ENCODE results near the gene ATP10D. TPM values are rescaled to one million over a fixed set of nuclear protein-coding genes. Genes with fewer than 3 reads are reported as not detected.

The ATP10D gene
- total RNA-seq, 1 experiment from 2014 or later = 3.8 TPM

GRCh38 chr4:47499700-47500099 lies 14.6 kb downstream of the ATP10D start:
- no peak overlapping the region for H2BK12ac ChIP-seq (ENCODE audit: insufficient read length, low read depth, low read length)
- no peaks in the 10 kb centered on the region; a peak in 1 of 7 replicates for H3K36me3 Mint-ChIP-seq (ENCODE audit: insufficient read depth in 1 of 3, low read depth in 3 of 3)
- H3K14ac ChIP-seq (ENCODE audit: insufficient read depth, low read length) = no peak overlapping the region
- H3K27ac ChIP-seq (ENCODE audit: insufficient read length, low read depth, low read length) = no peak overlapping the region
- H2BK120ac ChIP-seq (ENCODE audit: low read depth, low read length, poor library complexity, severe bottlenecking) = no peak overlapping the region
- H3K27me3 Mint-ChIP-seq (ENCODE audit: low read depth) = no peaks in the 10 kb centered on the region
- H3K79me2 ChIP-seq (ENCODE audit: insufficient read depth, low read length) = no peaks in the 10 kb centered on the region
- H2BK20ac ChIP-seq (ENCODE audit: low read depth, low read length, poor library complexity, severe bottlenecking) = no peak overlapping the region
- H2AFZ ChIP-seq (ENCODE audit: low read length) = no peak overlapping the region
- no peaks in the 10 kb centered on the region for H3K23me2 ChIP-seq (ENCODE audit: insufficient read length, low read depth, low read length, poor library complexity, severe bottlenecking)
- no peak for DNase-seq
- H4K5ac ChIP-seq (ENCODE audit: insufficient read length, low read depth, low read length) = no peak overlapping the region
- no peaks in the 10 kb centered on the region for H3K27me3 ChIP-seq (ENCODE audit: insufficient read depth, low read length)
- H3K18ac ChIP-seq (ENCODE audit: insufficient read length, low read depth, low read length) = no peak overlapping the region
- no peak overlapping the region for H3K56ac ChIP-seq (ENCODE audit: insufficient read length, low read depth, low read length)
- H3K79me1 ChIP-seq (ENCODE audit: insufficient read depth, low read depth, low read length, poor library complexity, severe bottlenecking) = no peaks in the 10 kb centered on the region
- H4K91ac ChIP-seq (ENCODE audit: insufficient read length, low read depth, low read length) = no peak overlapping the region
- no peak overlapping the region for H2BK5ac ChIP-seq (ENCODE audit: insufficient read length, low read length)
- no peaks in the 10 kb centered on the region for H3K9me3 ChIP-seq (ENCODE audit: control insufficient read depth, low read depth, low read length)
- TF ChIP-seq, protein P1, sequence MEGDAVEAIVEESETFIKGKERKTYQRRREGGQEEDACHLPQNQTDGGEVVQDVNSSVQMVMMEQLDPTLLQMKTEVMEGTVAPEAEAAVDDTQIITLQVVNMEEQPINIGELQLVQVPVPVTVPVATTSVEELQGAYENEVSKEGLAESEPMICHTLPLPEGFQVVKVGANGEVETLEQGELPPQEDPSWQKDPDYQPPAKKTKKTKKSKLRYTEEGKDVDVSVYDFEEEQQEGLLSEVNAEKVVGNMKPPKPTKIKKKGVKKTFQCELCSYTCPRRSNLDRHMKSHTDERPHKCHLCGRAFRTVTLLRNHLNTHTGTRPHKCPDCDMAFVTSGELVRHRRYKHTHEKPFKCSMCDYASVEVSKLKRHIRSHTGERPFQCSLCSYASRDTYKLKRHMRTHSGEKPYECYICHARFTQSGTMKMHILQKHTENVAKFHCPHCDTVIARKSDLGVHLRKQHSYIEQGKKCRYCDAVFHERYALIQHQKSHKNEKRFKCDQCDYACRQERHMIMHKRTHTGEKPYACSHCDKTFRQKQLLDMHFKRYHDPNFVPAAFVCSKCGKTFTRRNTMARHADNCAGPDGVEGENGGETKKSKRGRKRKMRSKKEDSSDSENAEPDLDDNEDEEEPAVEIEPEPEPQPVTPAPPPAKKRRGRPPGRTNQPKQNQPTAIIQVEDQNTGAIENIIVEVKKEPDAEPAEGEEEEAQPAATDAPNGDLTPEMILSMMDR (conservative IDR thresholded peaks at IDR 0.05) = no peak
- WGBS (ENCODE audit: extremely low coverage, insufficient read length, low lambda C conversion rate) = no CpG with 5 or more reads among the region's 2 CpGs
- H3K4me3 Mint-ChIP-seq = no peak overlapping the region
- no peaks in the 10 kb centered on the region for H4K20me1 ChIP-seq (ENCODE audit: control insufficient read depth, insufficient read depth, insufficient read length)
- H3T11ph ChIP-seq (ENCODE audit: low read length) = no peak overlapping the region
- no peak overlapping the region for H3K4me2 ChIP-seq (ENCODE audit: insufficient read depth, insufficient read length, low read length)
- H3K9me3 Mint-ChIP-seq = no peaks in the 10 kb centered on the region
- no peaks in the 10 kb centered on the region for H3K4me1 ChIP-seq (ENCODE audit: insufficient read depth, low read length)
- H2BK15ac ChIP-seq (ENCODE audit: low read depth, low read length) = no peak overlapping the region
- no peak overlapping the region for H3K27ac Mint-ChIP-seq
- no peak overlapping the region for H4K8ac ChIP-seq (replicated peaks; ENCODE audit: insufficient read length, low read depth, low read length)
- no peak overlapping the region for H3K23ac ChIP-seq (ENCODE audit: insufficient read length, low read depth, low read length)
- no peak overlapping the region for H3K9ac ChIP-seq (ENCODE audit: extremely low read depth, insufficient read length, low read length)
- H3K4me1 Mint-ChIP-seq = no peaks in the 10 kb centered on the region
- no peak overlapping the region for H2AK5ac ChIP-seq (ENCODE audit: insufficient read length, low read length)
- no peak overlapping the region for H3K4ac ChIP-seq (ENCODE audit: low read depth, low read length)
